Lower lobe of right lung (tissue), 2 donors: ENCODE data around the gene PTPRK. TPM values are rescaled to one million over a fixed set of nuclear protein-coding genes. Genes with fewer than 3 reads are reported as not detected.

Source experiments
- ATAC-seq, 2 donors: fragments of 200-7000 bp; cut with Tn5 transposase; one replicate each; pipeline ENCODE4 v1.9.1; 2020 to 2022; ENCODE audit warnings: mild to moderate bottlenecking in 2 of 2, moderate library complexity in 2 of 2
- DNase-seq: peaks from one replicate; pipeline ENCODE4 v3.0.0-alpha.2; 2020
- H3K27ac ChIP-seq: fragments of 200-600 bp; one replicate; pipeline ENCODE4 v1.8.0; 2022
- H3K27me3 ChIP-seq: fragments of 200-600 bp; one replicate; pipeline ENCODE4 v1.8.0; 2022; ENCODE audit warnings: low read depth
- H3K36me3 ChIP-seq: fragments of 200-600 bp; one replicate; pipeline ENCODE4 v1.8.0; 2022; ENCODE audit warnings: mild to moderate bottlenecking
- H3K4me1 ChIP-seq: fragments of 200-600 bp; one replicate; pipeline ENCODE4 v1.8.0; 2022
- H3K4me3 ChIP-seq: fragments of 200-600 bp; one replicate; pipeline ENCODE4 v1.8.0; 2022; ENCODE audit warnings: mild to moderate bottlenecking
- H3K9me3 ChIP-seq: fragments of 200-600 bp; one replicate; pipeline ENCODE4 v1.8.0; 2022
- intact Hi-C: fragments of 100-400 bp; cut with DNase I; formaldehyde crosslinking; loops from one replicate; pipeline ENCODE4 v1.11.0; 2022
- total RNA-seq: library from RNA; stranded (reverse); fragmentation: NEBNext Ultra II Directional; extraction: Animal tissue kit (Norgen Biotek cat#: 25700); gene quantifications from one replicate; pipeline ENCODE4 v1.2.1, GENCODE V29; 2021
- TF ChIP-seq, protein P1 (sequence below): fragments of 200-600 bp; IDR thresholded peaks from one replicate; pipeline ENCODE4 v1.8.0; 2022; ENCODE audit warnings: antibody characterized with exemption, mild to moderate bottlenecking
- donor health status: DM: no; HTN: yes; CAD: no; lungs with severe emphysema.

PTPRK gene
- total RNA-seq, 1 donor from 2014 or later, result 62.7 TPM

DNA sequence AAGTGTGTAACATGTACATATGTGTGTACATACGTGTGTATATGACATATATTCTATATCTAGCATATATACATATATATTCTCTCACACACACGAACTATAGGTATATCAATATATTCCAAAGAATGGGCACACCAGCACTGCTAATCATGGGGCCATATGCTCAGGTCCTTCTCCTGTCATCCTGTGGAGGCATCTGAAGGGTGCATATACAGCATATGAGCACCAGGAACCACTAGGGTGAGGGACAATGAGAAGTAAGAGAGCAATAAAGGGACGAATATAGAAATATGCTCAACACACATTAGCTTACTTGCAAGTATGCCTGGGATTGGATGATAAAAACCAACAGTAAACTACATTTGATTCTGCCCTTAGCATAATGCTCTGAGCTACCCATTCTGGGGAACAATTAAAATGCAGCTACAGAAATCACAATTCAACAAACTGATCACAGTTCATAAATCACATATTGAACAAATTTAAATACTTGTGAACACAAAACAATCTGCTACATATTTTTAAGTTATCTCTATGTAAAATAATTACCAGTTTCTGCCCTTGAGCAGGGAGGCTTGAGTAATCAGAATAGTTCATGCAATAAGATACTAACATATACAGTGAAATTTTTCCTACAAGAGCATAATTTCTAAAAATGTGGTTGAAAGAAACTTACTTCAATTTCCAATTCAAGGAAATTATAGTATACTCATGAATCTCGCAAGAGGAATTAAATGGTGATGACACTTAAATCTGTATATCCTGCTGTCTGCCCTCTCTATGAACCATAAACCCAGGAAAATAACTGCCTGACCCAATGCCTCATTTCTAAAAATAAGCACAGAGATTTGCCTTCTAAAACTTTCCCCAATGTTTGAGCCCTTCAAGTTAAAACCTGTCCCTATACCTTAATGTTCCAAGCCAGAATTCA is 347.4 kb downstream of the PTPRK start:
- Histone ChIP-seq H3K27ac (no peak overlapping the region), H3K4me3 (no peak overlapping the region), H3K9me3 (no peaks in the 10 kb centered on the region), H3K27me3 (no peaks in the 10 kb centered on the region), H3K4me1 (no peaks in the 10 kb centered on the region), H3K36me3 (no peaks in the 10 kb centered on the region)
- no peak for ATAC-seq
- intact Hi-C loops, result no loop called here
- TF ChIP-seq, protein P1, sequence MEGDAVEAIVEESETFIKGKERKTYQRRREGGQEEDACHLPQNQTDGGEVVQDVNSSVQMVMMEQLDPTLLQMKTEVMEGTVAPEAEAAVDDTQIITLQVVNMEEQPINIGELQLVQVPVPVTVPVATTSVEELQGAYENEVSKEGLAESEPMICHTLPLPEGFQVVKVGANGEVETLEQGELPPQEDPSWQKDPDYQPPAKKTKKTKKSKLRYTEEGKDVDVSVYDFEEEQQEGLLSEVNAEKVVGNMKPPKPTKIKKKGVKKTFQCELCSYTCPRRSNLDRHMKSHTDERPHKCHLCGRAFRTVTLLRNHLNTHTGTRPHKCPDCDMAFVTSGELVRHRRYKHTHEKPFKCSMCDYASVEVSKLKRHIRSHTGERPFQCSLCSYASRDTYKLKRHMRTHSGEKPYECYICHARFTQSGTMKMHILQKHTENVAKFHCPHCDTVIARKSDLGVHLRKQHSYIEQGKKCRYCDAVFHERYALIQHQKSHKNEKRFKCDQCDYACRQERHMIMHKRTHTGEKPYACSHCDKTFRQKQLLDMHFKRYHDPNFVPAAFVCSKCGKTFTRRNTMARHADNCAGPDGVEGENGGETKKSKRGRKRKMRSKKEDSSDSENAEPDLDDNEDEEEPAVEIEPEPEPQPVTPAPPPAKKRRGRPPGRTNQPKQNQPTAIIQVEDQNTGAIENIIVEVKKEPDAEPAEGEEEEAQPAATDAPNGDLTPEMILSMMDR, result no peak
- DNase-seq, result no peak

DNA sequence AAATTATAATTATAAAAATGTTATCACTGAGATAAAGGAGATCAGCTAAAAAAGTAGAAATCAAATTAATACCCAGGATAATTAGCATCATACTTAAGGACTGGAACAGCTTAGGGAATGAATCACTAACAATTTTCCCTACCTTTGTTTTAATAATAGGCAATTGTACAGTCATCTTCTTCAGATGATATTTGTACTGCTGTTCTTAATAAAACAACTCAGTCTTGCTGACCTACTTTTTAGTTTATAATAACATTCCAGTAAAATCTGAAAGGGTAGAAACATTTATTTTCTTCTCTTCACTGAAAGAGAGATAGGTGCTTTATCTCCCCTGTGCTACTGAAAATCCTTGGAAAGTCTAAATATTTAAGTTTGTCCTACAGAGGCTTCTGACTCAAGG is 348.3 kb downstream of the PTPRK start:
- Histone ChIP-seq H3K9me3 (no peaks in the 10 kb centered on the region), H3K27me3 (no peaks in the 10 kb centered on the region), H3K4me1 (no peaks in the 10 kb centered on the region), H3K4me3 (no peak overlapping the region), H3K36me3 (no peaks in the 10 kb centered on the region), H3K27ac (no peak overlapping the region)
- DNase-seq, result no peak
- intact Hi-C loops, result no loop called here
- TF ChIP-seq, protein P1, result no peak
- no peak for ATAC-seq

DNA sequence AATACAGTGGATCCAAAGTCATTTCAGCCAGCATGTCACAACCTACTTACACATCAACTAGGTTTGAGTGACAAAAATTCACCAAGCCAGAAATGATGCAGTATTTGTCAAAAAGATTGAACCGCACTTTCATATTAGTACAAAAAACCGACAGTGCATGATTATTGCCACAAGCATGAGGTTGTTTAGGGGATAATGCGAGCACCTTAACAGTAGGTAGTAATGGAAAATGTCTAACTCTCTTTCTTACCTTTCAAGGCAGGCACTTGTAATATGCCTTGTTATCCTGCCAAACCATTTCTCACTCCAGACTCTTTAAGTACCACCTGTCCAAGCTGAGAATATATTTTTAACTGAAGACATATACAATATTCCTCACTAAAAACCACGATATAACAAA is 349.2 kb downstream of the PTPRK start:
- no peaks in the 10 kb centered on the region for H3K9me3 ChIP-seq
- H3K4me1 ChIP-seq, result no peaks in the 10 kb centered on the region
- no peak overlapping the region for H3K27ac ChIP-seq
- no peak overlapping the region for H3K4me3 ChIP-seq
- no peak for DNase-seq
- intact Hi-C loops, result no loop called here
- H3K36me3 ChIP-seq, result no peaks in the 10 kb centered on the region
- ATAC-seq, result no peak
- TF ChIP-seq, protein P1, result no peak
- H3K27me3 ChIP-seq, result no peaks in the 10 kb centered on the region

DNA sequence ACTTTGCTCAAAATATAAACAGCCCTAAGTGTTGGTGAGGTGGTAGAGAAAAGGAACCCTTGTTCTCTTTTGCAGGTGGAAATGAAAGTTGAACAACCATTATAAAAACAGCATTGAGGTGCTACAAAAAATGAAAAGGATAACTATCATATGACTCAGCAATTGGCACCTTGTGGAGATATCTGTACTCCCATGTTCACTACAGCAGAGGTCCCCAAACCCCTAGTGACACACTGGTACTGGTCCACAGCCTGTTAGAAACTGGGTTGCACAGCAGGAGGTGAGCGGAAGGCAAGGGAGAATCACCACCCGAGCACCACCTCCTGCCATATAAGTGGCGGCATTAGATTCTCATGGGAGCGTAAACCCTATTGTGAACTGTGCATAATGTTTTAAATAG is 352.2 kb downstream of the PTPRK start:
- no peaks in the 10 kb centered on the region for H3K36me3 ChIP-seq
- DNase-seq (no peak), ATAC-seq (no peak)
- no peak overlapping the region for H3K4me3 ChIP-seq
- TF ChIP-seq, protein P1, result no peak
- no peak overlapping the region for H3K27ac ChIP-seq
- no peaks in the 10 kb centered on the region for H3K27me3 ChIP-seq
- intact Hi-C loops, result no loop called here
- no peaks in the 10 kb centered on the region for H3K4me1 ChIP-seq
- H3K9me3 ChIP-seq, result no peaks in the 10 kb centered on the region

GRCh38 chr6:128167552-128167951 is 352.8 kb downstream of the PTPRK start:
- DNase-seq, result no peak
- intact Hi-C loops, result no loop called here
- no peak for ATAC-seq
- Histone ChIP-seq H3K27ac (no peak overlapping the region), H3K4me3 (no peak overlapping the region), H3K27me3 (no peaks in the 10 kb centered on the region), H3K36me3 (no peaks in the 10 kb centered on the region), H3K9me3 (no peaks in the 10 kb centered on the region), H3K4me1 (no peaks in the 10 kb centered on the region)
- TF ChIP-seq, protein P1, result no peak
